HT-29 (cell line): ENCODE data around the gene SCRT2. TPM values are rescaled to one million over a fixed set of nuclear protein-coding genes. Genes with fewer than 3 reads are reported as not detected.
"Not testable (repeated sequence)": the region's sequence is repeated elsewhere in the genome, so short reads cannot be mapped to it uniquely, and the experiment has no call there.

Experiments used
- DNase-seq: peaks from one replicate; pipeline ENCODE4 v3.0.0-alpha.2; 2015; ENCODE audit warnings: low spot score
- total RNA-seq: library from RNA; depleted of rRNA; stranded (reverse); fragments of >200 nt; shearing (Covaris generic); gene quantifications from 2 replicates; pipeline ENCODE4 v1.2.3, GENCODE V29; 2014; rRNA removed

Gene SCRT2
- not detected in 2 replicates for total RNA-seq

- DNase-seq: peak; percentile 45
These were observed at the start of gene SCRT2 for GRCh38 chr20:675453-676314. SCRT2 (minus strand) TSS chr20:675802; CDS start chr20:675601, 201 bp downstream.

GRCh38 chr20:724797-725196, 49.2 kb upstream of the SCRT2 start:
- DNase-seq: not testable (repeated sequence)

GRCh38 chr20:723756-724155, 48.2 kb upstream of the SCRT2 start:
- DNase-seq: no peak

GRCh38 chr20:722822-723644, 47.4 kb upstream of the SCRT2 start:
- DNase-seq: no peak

GRCh38 chr20:721876-722275, 46.3 kb upstream of the SCRT2 start:
- DNase-seq: no peak

- DNase-seq: no peak
These were observed 44.2 kb upstream of the SCRT2 start for GRCh38 chr20:719816-720215.

GRCh38 chr20:719068-719467, 43.5 kb upstream of the SCRT2 start:
- DNase-seq: no peak

GRCh38 chr20:717832-718231, 42.2 kb upstream of the SCRT2 start:
- no peak for DNase-seq

- no peak for DNase-seq
These were observed 41.7 kb upstream of the SCRT2 start for GRCh38 chr20:717271-717670.

- no peak for DNase-seq
These were observed 38.9 kb upstream of the SCRT2 start for GRCh38 chr20:714453-714852.

- no peak for DNase-seq
These were observed 36.0 kb upstream of the SCRT2 start for GRCh38 chr20:711576-711975.

- DNase-seq: no peak
These were observed 35.3 kb upstream of the SCRT2 start for GRCh38 chr20:710780-711450.

GRCh38 chr20:709991-710779, 34.6 kb upstream of the SCRT2 start:
- DNase-seq: no peak

- DNase-seq: no peak
These were observed 33.8 kb upstream of the SCRT2 start for GRCh38 chr20:709423-709822.

- no peak for DNase-seq
These were observed 33.4 kb upstream of the SCRT2 start for GRCh38 chr20:708956-709355.

GRCh38 chr20:707451-708110, 32.0 kb upstream of the SCRT2 start:
- no peak for DNase-seq

- DNase-seq: no peak
These were observed 30.8 kb upstream of the SCRT2 start for GRCh38 chr20:706366-706885.

GRCh38 chr20:704726-705125, 29.1 kb upstream of the SCRT2 start:
- DNase-seq: no peak

GRCh38 chr20:703426-703825, 27.8 kb upstream of the SCRT2 start:
- DNase-seq: no peak

- DNase-seq: no peak
These were observed 27.4 kb upstream of the SCRT2 start for GRCh38 chr20:703006-703405.
